ENCODE results near the gene OLR1.
"Not testable (repeated sequence)": the region's sequence is repeated elsewhere in the genome, so short reads cannot be mapped to it uniquely, and the experiment has no call there.

DNA sequence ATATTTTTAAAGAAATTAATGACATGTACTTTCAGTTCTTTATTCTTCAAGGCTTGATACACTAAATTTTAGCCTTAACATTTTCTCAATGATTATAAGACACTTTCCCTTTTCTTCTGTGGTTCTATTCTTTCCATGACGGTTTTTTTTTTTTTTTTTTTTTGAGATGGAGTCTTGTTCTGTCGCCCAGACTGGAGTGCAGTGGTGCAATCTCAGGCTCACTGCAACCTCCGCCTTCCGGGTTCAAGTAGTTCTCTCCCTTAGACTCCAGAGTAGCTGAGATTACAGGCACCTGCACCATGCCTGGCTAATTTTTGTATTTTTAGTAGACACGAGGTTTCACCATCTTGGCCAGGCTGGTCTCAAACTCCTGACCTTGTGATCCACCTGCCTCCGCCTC, 15.0 kb upstream of the OLR1 start:
- TF ChIP-seq, protein P1, sequence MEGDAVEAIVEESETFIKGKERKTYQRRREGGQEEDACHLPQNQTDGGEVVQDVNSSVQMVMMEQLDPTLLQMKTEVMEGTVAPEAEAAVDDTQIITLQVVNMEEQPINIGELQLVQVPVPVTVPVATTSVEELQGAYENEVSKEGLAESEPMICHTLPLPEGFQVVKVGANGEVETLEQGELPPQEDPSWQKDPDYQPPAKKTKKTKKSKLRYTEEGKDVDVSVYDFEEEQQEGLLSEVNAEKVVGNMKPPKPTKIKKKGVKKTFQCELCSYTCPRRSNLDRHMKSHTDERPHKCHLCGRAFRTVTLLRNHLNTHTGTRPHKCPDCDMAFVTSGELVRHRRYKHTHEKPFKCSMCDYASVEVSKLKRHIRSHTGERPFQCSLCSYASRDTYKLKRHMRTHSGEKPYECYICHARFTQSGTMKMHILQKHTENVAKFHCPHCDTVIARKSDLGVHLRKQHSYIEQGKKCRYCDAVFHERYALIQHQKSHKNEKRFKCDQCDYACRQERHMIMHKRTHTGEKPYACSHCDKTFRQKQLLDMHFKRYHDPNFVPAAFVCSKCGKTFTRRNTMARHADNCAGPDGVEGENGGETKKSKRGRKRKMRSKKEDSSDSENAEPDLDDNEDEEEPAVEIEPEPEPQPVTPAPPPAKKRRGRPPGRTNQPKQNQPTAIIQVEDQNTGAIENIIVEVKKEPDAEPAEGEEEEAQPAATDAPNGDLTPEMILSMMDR (IDR thresholded peaks at IDR 0.05), result not testable (repeated sequence)
- not testable (repeated sequence) for TF ChIP-seq POLR2A, POLR2AphosphoS5 (IDR thresholded peaks at IDR 0.05)

Measured in prostate gland (tissue), 2 donors.